WERI-Rb-1 (cell line): ENCODE measurements around the gene EPB41L4B.
A peak's percentile ranks its signal among the peaks of the same experiment; 100 is the strongest.
"Not testable (repeated sequence)": the region's sequence is repeated elsewhere in the genome, so short reads cannot be mapped to it uniquely, and the experiment has no call there.

Source experiments
- DNase-seq: peaks from one replicate; pipeline ENCODE4 v3.0.0-alpha.2; 2020
- H3K27ac ChIP-seq: fragments of 250-450 bp; sonication (Bioruptor Pico); 2 replicates; pipeline ENCODE4 v1.5.1; 2020; ENCODE audit warnings: mild to moderate bottlenecking, moderate library complexity
- H3K27me3 ChIP-seq: fragments of 250-450 bp; sonication (Bioruptor Pico); 2 replicates; pipeline ENCODE4 v1.5.1; 2021; ENCODE audit warnings: mild to moderate bottlenecking, low read depth, moderate library complexity; ENCODE audit not compliant: insufficient read depth, severe bottlenecking
- H3K36me3 ChIP-seq: fragments of 250-450 bp; sonication (Bioruptor Pico); 2 replicates; pipeline ENCODE4 v1.5.1; 2020; ENCODE audit warnings: mild to moderate bottlenecking, moderate library complexity
- H3K4me3 ChIP-seq: 2 replicates; pipeline ENCODE4 v1.5.1; 2011; ENCODE audit warnings: low read depth, mild to moderate bottlenecking, control low read depth, low read length
- H3K9me3 ChIP-seq: fragments of 250-450 bp; sonication (Bioruptor Pico); 2 replicates; pipeline ENCODE4 v1.5.1; 2021; ENCODE audit warnings: mild to moderate bottlenecking, moderate library complexity; ENCODE audit not compliant: severe bottlenecking
- TF ChIP-seq, protein P1 (sequence below): IDR thresholded peaks from 2 replicates; pipeline ENCODE4 v1.5.1; 2011; ENCODE audit warnings: low read depth, mild to moderate bottlenecking, control low read depth, inconsistent platforms, low read length

The EPB41L4B gene

DNA sequence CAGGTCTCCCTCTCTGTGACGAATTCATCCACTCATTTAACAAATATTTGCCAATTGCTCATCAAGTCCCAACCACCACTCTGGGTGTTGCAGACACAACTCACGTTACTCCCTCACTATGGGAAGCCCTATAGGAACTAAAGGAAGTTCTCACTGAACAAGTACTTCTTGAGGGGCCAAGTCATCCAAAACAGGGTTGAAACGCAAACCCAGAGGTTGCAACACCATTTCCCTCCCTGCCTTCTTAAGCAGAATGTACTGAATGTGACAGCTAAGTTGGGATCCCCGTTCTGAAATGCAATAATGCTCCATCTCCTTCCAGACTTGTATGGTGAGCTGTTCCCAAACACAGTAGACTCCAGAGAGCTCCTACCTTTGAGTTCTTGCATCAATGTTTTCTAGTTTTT is 34.3 kb downstream of the EPB41L4B start:
- Histone ChIP-seq H3K36me3 (peaks cover 4% of the 10 kb centered on the region; the same call in 1 of the 2 replicates), H3K27me3 (no peaks in the 10 kb centered on the region), H3K4me3 (no peak overlapping the region), H3K27ac (no peak overlapping the region), H3K9me3 (peaks cover 9% of the 10 kb centered on the region)
- TF ChIP-seq, protein P1, sequence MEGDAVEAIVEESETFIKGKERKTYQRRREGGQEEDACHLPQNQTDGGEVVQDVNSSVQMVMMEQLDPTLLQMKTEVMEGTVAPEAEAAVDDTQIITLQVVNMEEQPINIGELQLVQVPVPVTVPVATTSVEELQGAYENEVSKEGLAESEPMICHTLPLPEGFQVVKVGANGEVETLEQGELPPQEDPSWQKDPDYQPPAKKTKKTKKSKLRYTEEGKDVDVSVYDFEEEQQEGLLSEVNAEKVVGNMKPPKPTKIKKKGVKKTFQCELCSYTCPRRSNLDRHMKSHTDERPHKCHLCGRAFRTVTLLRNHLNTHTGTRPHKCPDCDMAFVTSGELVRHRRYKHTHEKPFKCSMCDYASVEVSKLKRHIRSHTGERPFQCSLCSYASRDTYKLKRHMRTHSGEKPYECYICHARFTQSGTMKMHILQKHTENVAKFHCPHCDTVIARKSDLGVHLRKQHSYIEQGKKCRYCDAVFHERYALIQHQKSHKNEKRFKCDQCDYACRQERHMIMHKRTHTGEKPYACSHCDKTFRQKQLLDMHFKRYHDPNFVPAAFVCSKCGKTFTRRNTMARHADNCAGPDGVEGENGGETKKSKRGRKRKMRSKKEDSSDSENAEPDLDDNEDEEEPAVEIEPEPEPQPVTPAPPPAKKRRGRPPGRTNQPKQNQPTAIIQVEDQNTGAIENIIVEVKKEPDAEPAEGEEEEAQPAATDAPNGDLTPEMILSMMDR = no peak
- no peak for DNase-seq

GRCh38 chr9:109283672-109284071 is 37.2 kb downstream of the EPB41L4B start:
- not testable (repeated sequence) for H3K27me3 ChIP-seq, H3K4me3 ChIP-seq, H3K9me3 ChIP-seq, H3K27ac ChIP-seq, DNase-seq, H3K36me3 ChIP-seq

DNA sequence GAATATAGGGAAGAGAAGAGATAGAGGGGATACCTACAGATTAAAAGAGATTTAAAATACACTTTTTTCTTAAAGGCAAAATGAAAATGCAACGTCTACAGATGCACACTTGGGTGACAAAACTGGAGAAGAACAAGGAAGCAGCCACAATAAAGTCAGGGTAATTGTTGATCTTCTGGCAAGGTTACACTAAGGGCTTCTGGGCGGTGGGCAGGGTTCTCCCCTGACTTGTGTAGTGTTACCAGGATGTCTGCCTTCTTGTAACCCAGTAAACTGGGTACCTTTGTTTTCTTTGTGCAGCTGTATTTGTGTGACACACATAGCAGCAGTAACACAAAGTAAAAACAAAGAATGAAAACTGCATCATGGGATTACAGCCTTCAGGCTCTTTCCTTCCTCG is 37.8 kb downstream of the EPB41L4B start:
- no peak for DNase-seq
- no peak overlapping the region for H3K4me3 ChIP-seq
- H3K36me3 ChIP-seq = peaks cover 4% of the 10 kb centered on the region; the same call in 1 of the 2 replicates
- TF ChIP-seq, protein P1 = no peak
- peaks cover 9% of the 10 kb centered on the region for H3K9me3 ChIP-seq
- no peak overlapping the region for H3K27ac ChIP-seq
- no peaks in the 10 kb centered on the region for H3K27me3 ChIP-seq

DNA sequence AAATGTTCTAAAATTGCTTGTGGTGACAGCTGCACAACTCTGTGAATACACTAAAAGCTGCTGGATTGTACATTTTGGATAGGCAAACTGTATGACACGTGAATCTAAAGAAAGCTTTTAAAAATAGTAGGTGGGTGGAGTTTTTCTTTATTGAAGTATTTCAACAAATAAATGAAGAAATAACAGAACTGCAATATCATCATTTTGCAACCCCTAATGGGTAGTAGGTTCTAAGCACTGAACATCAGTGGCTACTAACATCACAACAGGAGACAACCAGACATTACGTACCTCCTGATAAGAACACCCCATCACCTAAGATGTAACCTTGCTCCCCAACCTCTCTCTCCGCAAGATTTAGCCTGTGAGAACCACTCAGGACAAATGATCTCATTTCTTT is 38.6 kb downstream of the EPB41L4B start:
- peaks cover 9% of the 10 kb centered on the region for H3K9me3 ChIP-seq
- no peak overlapping the region for H3K4me3 ChIP-seq
- no peaks in the 10 kb centered on the region for H3K27me3 ChIP-seq
- H3K36me3 ChIP-seq = no peaks in the 10 kb centered on the region; the same call in 1 of the 2 replicates
- DNase-seq = no peak
- no peak overlapping the region for H3K27ac ChIP-seq
- TF ChIP-seq, protein P1 = no peak

- Histone ChIP-seq H3K36me3 (no peaks in the 10 kb centered on the region; the same call in 1 of the 2 replicates), H3K27me3 (no peaks in the 10 kb centered on the region), H3K4me3 (no peak overlapping the region), H3K9me3 (peaks cover 9% of the 10 kb centered on the region), H3K27ac (no peak overlapping the region)
- no peak for DNase-seq
- TF ChIP-seq, protein P1 = no peak
Observed at GRCh38 chr9:109281518-109281917, 39.3 kb downstream of the EPB41L4B start.

GRCh38 chr9:109278848-109279247 is 42.0 kb downstream of the EPB41L4B start:
- Histone ChIP-seq H3K36me3 (no peaks in the 10 kb centered on the region; the same call in 1 of the 2 replicates), H3K4me3 (no peak overlapping the region), H3K27me3 (no peaks in the 10 kb centered on the region), H3K27ac (peak overlapping the region; percentile 81), H3K9me3 (peaks cover 9% of the 10 kb centered on the region)
- peak; percentile 35 for DNase-seq
- TF ChIP-seq, protein P1 = no peak
